RWPE1 (cell line): Measurements from ENCODE around the gene ARF4.
"Not testable (repeated sequence)": the region's sequence is repeated elsewhere in the genome, so short reads cannot be mapped to it uniquely, and the experiment has no call there.

Source experiments
- CTCF ChIA-PET: fragments of 350-600 bp; sonication (Branson Sonifier 250); formaldehyde crosslinking; extraction: SDS; loops from one replicate; lab custom pipeline; 2021; lab: Yijun Ruan, JAX
- POLR2A ChIA-PET: fragments of 400-600 bp; formaldehyde crosslinking; extraction: SDS; loops from one replicate; lab custom pipeline; 2020; ENCODE audit warnings: antibody characterized with exemption; ENCODE audit not compliant: low non-redundant PET; lab: Yijun Ruan, JAX
- DNase-seq: peaks from one replicate; pipeline ENCODE4 v3.0.0; 2012; ENCODE audit warnings: low spot score
- H3K27ac ChIP-seq: fragments of 450-650 bp; 2 replicates; pipeline ENCODE4 v1.5.1; 2017
- CTCF ChIP-seq: fragments of 450-650 bp; conservative IDR thresholded peaks from 2 replicates; pipeline ENCODE4 v1.5.1; 2017; ENCODE audit warnings: low read depth, mild to moderate bottlenecking

Gene ARF4

GRCh38 chr3:57622362-57622761 lies 25.2 kb upstream of the ARF4 start:
- ChIA-PET POLR2A (no interaction called here), CTCF (no interaction called here)
- TF ChIP-seq CTCF, result no peak
- no peak overlapping the region for H3K27ac ChIP-seq
- DNase-seq, result no peak

GRCh38 chr3:57617739-57618138 lies 20.6 kb upstream of the ARF4 start:
- ChIA-PET CTCF (interaction anchor here (1.1 kb wide), 1 partner anchor 11 kb away, joined by 3 read pairs; no protein-coding TSS in a partner anchor), POLR2A (no interaction called here)
- DNase-seq, result no peak
- TF ChIP-seq CTCF, result no peak
- no peak overlapping the region for H3K27ac ChIP-seq

GRCh38 chr3:57616233-57616632 lies 19.1 kb upstream of the ARF4 start:
- CTCF ChIA-PET, result no interaction called here
- POLR2A ChIA-PET, result no interaction called here
- DNase-seq, result no peak
- no peak for TF ChIP-seq CTCF
- no peak overlapping the region for H3K27ac ChIP-seq

- POLR2A ChIA-PET, H3K27ac ChIP-seq, CTCF ChIA-PET, DNase-seq: not testable (repeated sequence)
Measured at GRCh38 chr3:57611870-57612269, 14.7 kb upstream of the ARF4 start.

- no peak overlapping the region for H3K27ac ChIP-seq
- POLR2A ChIA-PET, result no interaction called here
- no peak for DNase-seq
- TF ChIP-seq CTCF, result no peak
- CTCF ChIA-PET, result no interaction called here
Measured at GRCh38 chr3:57605683-57606082, 8.5 kb upstream of the ARF4 start.

GRCh38 chr3:57604971-57605370 lies 7.8 kb upstream of the ARF4 start:
- POLR2A ChIA-PET, result no interaction called here
- H3K27ac ChIP-seq, result no peak overlapping the region
- no peak for DNase-seq
- CTCF ChIA-PET, result no interaction called here
- TF ChIP-seq CTCF, result no peak

- DNase-seq, result no peak
- H3K27ac ChIP-seq, result no peak overlapping the region
- CTCF ChIA-PET, result no interaction called here
- TF ChIP-seq CTCF, result no peak
- POLR2A ChIA-PET, result no interaction called here
Measured at GRCh38 chr3:57600195-57600594, 3.1 kb upstream of the ARF4 start.
